Uterus (tissue), 2 donors: ENCODE results near the gene CFAP97.

ENCODE experiments used
- POLR2A ChIP-seq, 2 donors: fragments of 450-650 bp; IDR thresholded peaks; one replicate each; pipeline ENCODE4 v1.6.1; 2016; ENCODE audit warnings: antibody characterized with exemption in 2 of 2, mild to moderate bottlenecking in 1 of 2, moderate library complexity in 1 of 2
- TF ChIP-seq, protein P1 (sequence below), 4 experiments: fragments of 200-600 bp in 2 of 4; fragments of 450-650 bp in 2 of 4; sonication (generic) in 2 of 4; IDR thresholded peaks; one replicate each; pipeline ENCODE4 v1.5.1; 2016 to 2019; ENCODE audit warnings: antibody characterized with exemption in 4 of 4, mild to moderate bottlenecking in 2 of 4, moderate library complexity in 1 of 4

DNA sequence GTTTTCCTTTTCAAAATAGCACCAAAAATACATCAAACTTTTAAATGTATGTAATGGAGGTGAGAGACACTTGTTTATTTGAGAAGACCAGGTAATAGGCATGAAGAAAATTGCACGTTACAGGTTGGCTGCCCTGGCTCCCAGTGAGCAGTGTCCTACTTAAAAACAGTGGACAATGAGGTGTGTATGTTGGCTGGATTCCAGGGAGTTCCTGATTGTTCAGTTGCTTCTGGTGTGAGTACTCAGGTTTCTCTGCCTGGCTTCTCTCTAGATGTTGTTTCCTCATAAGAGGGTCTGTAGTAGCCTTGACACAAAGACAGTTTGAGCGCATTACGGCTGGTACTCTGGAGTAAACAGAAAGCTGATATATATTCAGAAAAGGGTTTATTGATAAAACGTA is 35.0 kb upstream of the CFAP97 start:
- TF ChIP-seq, protein P1, sequence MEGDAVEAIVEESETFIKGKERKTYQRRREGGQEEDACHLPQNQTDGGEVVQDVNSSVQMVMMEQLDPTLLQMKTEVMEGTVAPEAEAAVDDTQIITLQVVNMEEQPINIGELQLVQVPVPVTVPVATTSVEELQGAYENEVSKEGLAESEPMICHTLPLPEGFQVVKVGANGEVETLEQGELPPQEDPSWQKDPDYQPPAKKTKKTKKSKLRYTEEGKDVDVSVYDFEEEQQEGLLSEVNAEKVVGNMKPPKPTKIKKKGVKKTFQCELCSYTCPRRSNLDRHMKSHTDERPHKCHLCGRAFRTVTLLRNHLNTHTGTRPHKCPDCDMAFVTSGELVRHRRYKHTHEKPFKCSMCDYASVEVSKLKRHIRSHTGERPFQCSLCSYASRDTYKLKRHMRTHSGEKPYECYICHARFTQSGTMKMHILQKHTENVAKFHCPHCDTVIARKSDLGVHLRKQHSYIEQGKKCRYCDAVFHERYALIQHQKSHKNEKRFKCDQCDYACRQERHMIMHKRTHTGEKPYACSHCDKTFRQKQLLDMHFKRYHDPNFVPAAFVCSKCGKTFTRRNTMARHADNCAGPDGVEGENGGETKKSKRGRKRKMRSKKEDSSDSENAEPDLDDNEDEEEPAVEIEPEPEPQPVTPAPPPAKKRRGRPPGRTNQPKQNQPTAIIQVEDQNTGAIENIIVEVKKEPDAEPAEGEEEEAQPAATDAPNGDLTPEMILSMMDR (IDR thresholded peaks at IDR 0.05): no peak
- TF ChIP-seq POLR2A (IDR thresholded peaks at IDR 0.05): no peak
